ENCODE data around the gene DDX25.

- no peak for TF ChIP-seq CBX5 (IDR thresholded peaks at IDR 0.05; ENCODE audit: low read depth, low read length)
- no peak for TF ChIP-seq CTCF (IDR thresholded peaks at IDR 0.05; ENCODE audit: control extremely low read depth in 1 of 3, insufficient read depth in 1 of 3, low read depth in 1 of 3, low read length in 3 of 3)
- no peak for TF ChIP-seq USF2 (IDR thresholded peaks at IDR 0.05; ENCODE audit: low read length)
- no peak for TF ChIP-seq TCF12 (IDR thresholded peaks at IDR 0.05; ENCODE audit: low read depth, low read length)
- TF ChIP-seq ASH2L (IDR thresholded peaks at IDR 0.05; ENCODE audit: low read length) = no peak
- no peak for TF ChIP-seq YY1 (IDR thresholded peaks at IDR 0.05; ENCODE audit: low read depth, low read length)
- TF ChIP-seq GABPA (IDR thresholded peaks at IDR 0.05; ENCODE audit: borderline replicate concordance, insufficient read depth, low read length) = no peak
- TF ChIP-seq MAX (IDR thresholded peaks at IDR 0.05) = no peak
- TF ChIP-seq HDAC6 (IDR thresholded peaks at IDR 0.05; ENCODE audit: low read depth, low read length) = no peak
- no peak for TF ChIP-seq RAD21 (IDR thresholded peaks at IDR 0.05 in 1 of 2, conservative IDR thresholded peaks at IDR 0.05 in 1 of 2; ENCODE audit: low read depth in 2 of 2, low read length in 2 of 2)
- TF ChIP-seq EZH2 (IDR thresholded peaks at IDR 0.05; ENCODE audit: low read depth, low read length, severe bottlenecking) = no peak
Observed at GRCh38 chr11:125886997-125887372, 17.3 kb upstream of the DDX25 start.
